Measurements from ENCODE around the gene SPOCK1.

Gene SPOCK1

GRCh38 chr5:137357436-137357835, 141.7 kb downstream of the SPOCK1 start:
- no peak for DNase-seq

- no peak for DNase-seq
These were observed 143.0 kb downstream of the SPOCK1 start for GRCh38 chr5:137356127-137356526.

DNA sequence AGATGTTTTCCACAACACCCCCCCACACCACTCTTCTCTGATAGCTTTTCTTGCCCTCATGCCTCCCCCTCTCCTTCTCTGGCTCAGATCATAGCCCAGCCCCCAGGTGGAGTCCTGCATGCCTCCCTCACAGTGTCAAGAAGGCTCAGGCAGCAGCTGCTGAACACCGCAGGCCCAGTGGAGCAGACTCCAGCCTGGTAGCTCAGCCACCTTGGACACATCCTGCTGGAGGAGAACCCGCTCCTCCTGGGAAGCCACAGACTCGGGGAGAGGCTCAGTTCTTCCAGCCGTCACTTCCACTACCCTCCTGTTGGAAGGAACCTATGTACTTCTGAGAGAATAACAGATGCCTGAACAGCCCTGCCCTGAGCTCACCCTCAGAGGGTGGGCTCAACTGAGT, 143.4 kb downstream of the SPOCK1 start:
- DNase-seq: no peak

DNA sequence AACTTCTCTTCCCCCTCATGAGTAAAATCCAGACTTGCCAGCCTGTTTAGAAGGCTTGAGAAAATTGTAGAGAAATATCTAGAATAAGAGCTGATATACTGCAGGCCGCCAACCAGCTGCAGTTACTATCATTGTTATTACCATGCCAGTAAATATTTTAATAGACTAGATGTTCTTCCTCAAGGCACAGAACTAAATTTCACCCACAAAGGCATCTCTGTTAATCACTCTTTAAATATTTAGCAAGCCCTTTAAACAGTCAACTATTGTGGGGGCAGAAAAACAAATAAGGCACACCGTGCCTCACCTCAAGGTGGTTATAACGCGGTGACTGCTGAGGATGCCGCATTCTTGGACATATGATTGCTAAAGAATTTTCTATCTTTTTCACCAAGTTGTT, 147.0 kb downstream of the SPOCK1 start:
- DNase-seq: no peak

DNA sequence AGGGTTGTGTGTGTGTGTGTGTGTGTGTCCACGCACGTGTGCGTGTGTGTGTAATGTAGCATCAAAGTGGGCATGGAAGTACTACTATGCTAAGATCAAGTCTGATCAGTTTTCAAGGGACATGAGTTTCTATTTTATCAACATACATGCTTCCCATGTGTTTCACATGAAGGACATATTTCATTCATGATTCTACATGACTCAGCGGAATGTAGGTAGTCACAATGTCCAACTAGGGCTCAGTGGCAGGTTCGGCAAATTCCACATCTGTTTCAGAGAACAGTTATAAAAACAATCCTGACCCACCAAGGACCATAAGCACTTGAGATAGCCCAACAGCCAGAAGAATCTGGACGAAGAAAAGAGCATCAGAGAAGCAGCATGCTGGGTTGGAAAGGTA, 148.3 kb downstream of the SPOCK1 start:
- DNase-seq: no peak

DNA sequence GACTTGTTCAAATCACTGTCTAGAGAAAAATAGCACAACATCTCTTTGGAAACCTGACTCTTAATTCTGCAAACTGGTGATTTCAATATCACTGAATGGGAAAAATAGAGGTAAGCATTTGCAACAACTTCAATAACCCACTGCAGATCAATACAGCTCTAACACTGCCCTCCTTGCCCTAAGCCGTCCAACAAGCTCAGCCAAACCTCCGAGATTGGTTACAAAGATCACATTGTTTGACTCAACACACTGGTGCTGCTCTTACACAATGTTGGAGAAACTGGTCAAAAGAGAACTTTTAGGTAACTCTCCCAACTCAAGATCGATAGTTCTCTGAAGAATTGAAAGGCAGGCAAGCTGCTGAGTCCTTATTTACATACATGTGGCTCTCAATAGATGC, 150.4 kb downstream of the SPOCK1 start:
- no peak for DNase-seq

GRCh38 chr5:137347865-137348264, 151.3 kb downstream of the SPOCK1 start:
- no peak for DNase-seq

- DNase-seq: no peak
These were observed 152.8 kb downstream of the SPOCK1 start for GRCh38 chr5:137346281-137346680.

DNA sequence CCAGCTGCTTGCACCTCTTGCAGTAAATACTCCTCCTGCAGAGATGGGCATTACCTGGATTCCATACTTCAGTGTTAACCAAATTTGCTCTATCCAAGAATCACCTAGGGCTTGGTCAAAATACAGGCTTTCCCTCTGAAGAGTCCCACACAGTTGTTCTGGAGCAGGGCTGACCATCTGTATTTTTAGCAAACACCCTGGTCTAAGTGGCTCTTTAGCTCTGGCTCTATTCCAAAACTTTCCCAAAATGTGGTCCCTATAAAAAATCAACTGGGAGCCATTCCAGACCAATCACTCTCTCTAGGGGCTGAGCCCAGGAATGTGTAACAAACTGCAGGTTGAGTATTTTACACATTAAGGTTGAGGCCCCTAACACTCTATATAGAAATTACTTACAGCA, 153.7 kb downstream of the SPOCK1 start:
- no peak for DNase-seq

DNA sequence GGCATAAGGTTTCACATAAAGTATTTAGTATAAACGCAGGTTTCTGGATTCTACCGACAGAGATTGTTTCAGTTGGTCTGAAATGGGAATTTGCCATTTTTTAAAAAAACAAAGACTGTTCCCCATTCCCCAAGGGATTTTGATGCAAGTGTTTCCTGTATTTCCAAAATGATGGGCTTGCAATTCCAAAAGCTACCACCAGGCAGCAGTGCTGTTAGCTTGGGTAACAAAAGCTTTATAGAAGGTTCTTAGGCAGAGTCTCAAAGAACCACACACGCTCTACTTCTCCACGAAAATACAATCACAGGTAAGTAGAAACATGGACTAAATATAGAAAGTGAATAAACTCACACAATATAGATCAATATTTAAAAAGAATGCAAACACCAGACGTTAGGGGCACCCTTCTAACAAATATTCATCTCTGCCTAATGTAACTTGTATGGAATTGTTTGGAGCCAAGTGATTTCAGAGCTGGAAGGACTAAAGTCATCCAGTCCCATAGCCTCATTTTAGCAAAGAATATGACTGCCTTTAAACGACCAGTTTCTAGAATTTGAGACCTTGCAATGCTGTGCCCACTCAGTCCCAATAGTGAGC, 154.3 kb downstream of the SPOCK1 start:
- DNase-seq: peak; percentile 3 to 11

GRCh38 chr5:137344021-137344420, 155.1 kb downstream of the SPOCK1 start:
- no peak for DNase-seq

DNA sequence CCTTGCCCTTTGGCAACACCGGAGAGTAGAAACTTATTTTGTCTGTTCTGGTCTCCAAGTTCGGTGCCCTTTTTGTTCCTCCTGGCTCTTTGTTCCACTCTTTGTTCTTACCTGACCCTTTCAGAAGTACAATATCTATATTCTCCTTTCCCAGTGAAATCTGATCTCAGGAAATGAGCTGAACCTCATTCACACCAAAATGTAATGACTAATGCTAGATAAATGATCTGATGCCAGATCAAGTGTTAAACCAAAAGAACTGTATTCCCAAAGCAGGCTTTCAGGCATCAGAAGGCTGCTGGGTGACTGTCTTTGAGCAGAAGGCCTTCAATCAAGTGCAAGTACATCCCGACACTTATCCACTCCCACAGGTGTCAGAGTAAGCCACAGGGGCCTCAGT, 156.4 kb downstream of the SPOCK1 start:
- no peak for DNase-seq

DNA sequence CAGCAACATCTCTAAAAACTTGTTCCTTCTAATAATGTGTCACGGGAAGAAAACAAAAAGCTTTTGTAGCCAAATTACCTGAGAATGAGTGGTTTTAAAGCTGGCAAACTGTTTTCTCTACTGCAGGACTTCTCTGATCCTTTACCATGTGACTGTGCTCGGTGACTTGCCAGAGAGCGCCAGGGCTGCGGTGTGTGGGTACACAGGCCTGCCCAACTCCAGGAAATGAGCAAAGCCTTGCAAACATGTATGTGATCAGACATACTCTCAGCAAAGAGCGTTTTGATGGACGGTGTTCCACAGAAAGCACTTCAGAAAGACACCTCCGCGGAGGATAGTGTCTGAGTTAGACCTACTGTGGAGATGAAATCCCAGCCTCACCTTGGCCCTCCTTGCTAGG, 157.3 kb downstream of the SPOCK1 start:
- DNase-seq: no peak

DNA sequence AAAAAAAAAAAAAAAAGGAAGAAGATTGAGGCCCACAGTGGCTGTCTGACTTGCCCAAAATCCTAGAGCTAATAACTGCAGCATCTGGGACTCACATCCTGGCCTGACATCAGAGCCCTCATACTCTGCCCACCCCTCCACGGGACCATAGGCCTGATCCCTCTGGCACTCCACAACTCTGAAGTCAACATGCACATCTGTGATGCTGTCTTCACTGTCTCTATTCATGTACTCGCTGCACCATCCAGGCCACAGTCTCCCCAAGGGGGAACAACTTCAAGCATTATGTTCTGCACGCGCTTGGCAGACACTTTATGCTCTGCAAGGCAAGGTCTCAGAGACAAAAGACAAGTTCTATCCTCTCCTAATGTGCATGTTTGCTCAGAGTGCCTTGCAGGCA, 158.2 kb downstream of the SPOCK1 start:
- no peak for DNase-seq

GRCh38 chr5:137336565-137337120, 162.5 kb downstream of the SPOCK1 start:
- no peak for DNase-seq

DNA sequence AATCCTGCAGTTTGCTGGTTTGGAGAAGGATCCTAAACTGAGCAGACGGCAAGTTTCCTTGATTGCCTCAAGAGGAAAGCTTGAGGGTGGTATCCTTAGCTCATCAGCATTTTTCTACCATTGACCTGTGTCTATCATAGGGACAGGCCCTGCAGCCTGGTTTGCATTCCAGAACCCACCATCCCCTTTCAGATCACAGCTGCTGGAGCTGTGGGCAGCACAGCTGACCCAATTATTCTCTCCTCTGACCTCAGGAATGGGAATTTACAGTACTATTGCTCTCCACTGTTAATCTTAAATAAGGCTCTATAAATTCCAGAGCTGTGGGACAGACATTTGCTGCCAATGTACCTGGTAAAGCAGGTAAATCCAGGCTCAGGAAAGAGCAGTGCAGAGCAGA, 163.0 kb downstream of the SPOCK1 start:
- DNase-seq: no peak

GRCh38 chr5:137335493-137335892, 163.6 kb downstream of the SPOCK1 start:
- DNase-seq: no peak

GRCh38 chr5:137333928-137334327, 165.2 kb downstream of the SPOCK1 start:
- DNase-seq: no peak

DNA sequence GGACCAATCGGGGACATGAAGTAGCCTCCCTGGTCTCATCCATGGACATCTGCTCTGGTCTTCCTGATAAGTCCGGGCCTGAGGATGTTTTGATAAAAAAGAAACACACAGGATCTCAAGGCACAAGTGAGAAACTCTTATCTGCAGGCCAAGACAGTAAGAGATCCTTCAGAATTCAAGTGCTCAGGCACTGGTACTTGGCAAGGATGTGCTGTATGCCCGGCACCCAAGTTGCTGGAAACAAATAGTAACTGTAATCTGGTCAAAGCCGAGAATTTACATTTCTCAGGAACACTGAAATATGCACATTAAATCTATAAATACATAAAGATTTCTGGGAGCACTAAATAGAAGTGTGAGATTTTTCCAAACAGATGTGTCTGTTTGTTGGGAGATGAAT, 165.7 kb downstream of the SPOCK1 start:
- no peak for DNase-seq

DNA sequence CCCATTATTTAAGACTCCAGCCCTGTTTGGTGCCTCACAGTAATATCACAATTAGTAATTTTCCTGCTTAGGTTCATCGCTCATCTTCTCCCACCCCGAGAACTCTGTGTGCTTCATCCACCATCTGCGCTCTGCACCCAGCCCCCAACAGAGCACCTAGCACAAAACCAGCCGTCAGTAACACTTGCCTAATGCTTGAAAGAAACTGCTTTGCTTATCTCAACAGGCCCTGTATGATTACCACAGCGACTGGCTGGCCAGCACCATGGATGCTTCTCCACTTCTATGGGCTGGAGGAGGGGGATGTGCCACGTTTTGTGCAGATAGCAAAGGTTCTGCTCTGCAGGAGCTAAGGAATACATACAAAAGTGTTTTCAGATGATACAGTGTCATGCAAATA, 166.8 kb downstream of the SPOCK1 start:
- no peak for DNase-seq

DNA sequence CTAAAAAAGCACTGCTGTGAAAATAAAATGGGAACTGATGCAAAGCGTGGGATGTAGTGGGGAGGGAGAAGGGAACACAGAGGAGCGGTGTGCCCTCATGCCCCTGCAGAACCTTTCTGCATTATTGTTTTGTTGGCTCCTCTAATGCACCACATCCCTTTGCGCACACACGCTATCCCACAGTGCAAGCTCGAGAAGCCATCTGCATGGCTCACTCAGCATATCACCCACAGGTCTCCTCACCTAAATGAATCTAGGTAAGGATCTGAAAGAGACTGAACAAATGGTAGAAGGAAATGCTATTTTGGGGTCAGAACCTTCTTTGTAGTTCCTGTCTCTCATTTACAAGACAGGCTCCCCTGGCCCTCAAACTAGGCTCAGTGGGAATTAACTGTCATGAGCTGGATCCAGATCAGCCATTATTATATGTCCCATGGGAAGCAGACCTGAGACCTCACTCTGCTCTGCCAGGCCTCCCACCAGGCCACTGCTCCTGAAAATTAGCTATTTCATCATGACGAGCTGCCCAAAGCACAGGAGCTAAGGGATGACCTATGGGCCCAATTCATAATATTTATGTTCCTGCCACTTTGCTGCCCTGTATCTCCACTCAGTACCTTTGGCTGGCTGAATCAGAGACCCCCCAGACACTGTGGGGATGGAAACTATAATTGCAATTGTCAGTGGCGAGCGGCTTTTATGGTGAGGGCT, 169.4 kb downstream of the SPOCK1 start:
- DNase-seq: no peak

GRCh38 chr5:137328991-137329390, 170.1 kb downstream of the SPOCK1 start:
- DNase-seq: no peak

GRCh38 chr5:137328463-137328862, 170.7 kb downstream of the SPOCK1 start:
- DNase-seq: no peak

DNA sequence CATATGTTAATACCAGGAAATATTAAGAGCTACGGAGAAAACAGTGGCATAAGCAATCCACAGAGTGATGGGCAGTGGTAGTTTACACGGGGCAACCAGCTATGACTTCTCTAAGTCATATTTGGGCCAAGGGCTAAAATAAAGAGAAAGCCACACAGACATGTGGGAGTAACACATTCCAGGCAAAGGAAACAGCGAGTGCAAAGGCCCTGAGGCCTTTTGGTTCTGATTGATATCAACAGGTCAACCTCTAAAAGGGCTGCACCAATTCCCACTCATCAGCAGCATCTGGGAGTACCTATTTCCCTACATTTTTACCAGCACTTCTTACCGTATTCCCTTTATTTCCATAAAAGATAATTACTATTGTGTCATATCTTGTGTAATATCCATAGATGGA, 173.4 kb downstream of the SPOCK1 start:
- DNase-seq: no peak
